ENCODE results near the gene SERINC2.

- no peak for TF ChIP-seq CTCF (IDR thresholded peaks at IDR 0.05 in 8 of 11, conservative IDR thresholded peaks at IDR 0.05 in 3 of 11)
- no peak for TF ChIP-seq POLR2A (IDR thresholded peaks at IDR 0.05)
Observed at GRCh38 chr1:31437433-31438037, 24.5 kb downstream of the SERINC2 start.

Data from spleen (tissue), 7 donors.